Measurements from ENCODE around the gene ZNF341. TPM values are rescaled to one million over a fixed set of nuclear protein-coding genes. Genes with fewer than 3 reads are reported as not detected.

The ZNF341 gene
- total RNA-seq, 1 experiment from 2014 or later: 7.7 TPM

GRCh38 chr20:33821270-33821836, 89.6 kb downstream of the ZNF341 start:
- no peak for ATAC-seq
- intact Hi-C loops (cut with micrococcal nuclease; ENCODE audit: unreplicated experiment): no loop called here
- POLR2A ChIA-PET: no interaction called here

DNA sequence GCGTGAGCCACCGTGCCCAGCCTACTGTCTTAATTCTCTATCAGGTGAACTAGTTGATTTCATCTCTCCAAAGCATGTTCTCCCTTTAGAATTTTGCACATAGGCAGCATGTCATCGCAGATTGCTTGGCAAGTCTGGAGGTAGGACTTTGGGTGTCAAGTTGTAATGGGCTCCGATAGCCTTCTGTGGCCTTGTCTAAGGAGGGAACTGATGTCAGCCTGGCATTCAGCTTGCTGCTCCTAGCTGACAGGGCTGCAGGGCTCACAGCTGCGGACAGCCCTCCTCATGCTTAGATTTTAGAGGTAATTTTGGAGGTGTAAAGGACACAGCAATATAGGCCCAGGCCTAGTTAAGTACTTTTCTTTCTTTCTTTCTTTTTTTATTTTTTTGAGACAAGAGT, 90.6 kb downstream of the ZNF341 start:
- in situ Hi-C loops (cut with HindIII; ENCODE audit: low pct_unique_long_range_greater_than_20kb, low sequenced_read_pairs): no loop called here
- DNase-seq (ENCODE audit: low read depth, low spot score): no peak
- no TSS peak for BruUV-seq (replicated peaks)
- Histone ChIP-seq H3K4me1 (ENCODE audit: control insufficient read depth, insufficient read depth, low read length) (no peaks in the 10 kb centered on the region), H3K27me3 (ENCODE audit: control insufficient read depth, insufficient read depth, low read length) (no peaks in the 10 kb centered on the region), H3K4me3 (ENCODE audit: low read depth in 2 of 2, low read length in 2 of 2) (no peak overlapping the region), H3K27ac (ENCODE audit: low read length) (no peak overlapping the region), H3K36me3 (ENCODE audit: control insufficient read depth, insufficient read depth, low read length) (no peaks in the 10 kb centered on the region), H3K9me3 (ENCODE audit: control insufficient read depth, insufficient read depth, low read depth, low read length) (no peaks in the 10 kb centered on the region)
- ChIA-PET CTCF (interaction anchor here (0.6 kb wide), 1 partner anchor 37 kb away, joined by 3 read pairs; no protein-coding TSS in a partner anchor), POLR2A (no interaction called here)
- no peak for ATAC-seq
- intact Hi-C loops (cut with micrococcal nuclease; ENCODE audit: unreplicated experiment): no loop called here
- no peak for TF ChIP-seq SIN3A (IDR thresholded peaks at IDR 0.05; ENCODE audit: borderline replicate concordance, insufficient read depth, low read depth, low read length)
- TF ChIP-seq, protein P1, sequence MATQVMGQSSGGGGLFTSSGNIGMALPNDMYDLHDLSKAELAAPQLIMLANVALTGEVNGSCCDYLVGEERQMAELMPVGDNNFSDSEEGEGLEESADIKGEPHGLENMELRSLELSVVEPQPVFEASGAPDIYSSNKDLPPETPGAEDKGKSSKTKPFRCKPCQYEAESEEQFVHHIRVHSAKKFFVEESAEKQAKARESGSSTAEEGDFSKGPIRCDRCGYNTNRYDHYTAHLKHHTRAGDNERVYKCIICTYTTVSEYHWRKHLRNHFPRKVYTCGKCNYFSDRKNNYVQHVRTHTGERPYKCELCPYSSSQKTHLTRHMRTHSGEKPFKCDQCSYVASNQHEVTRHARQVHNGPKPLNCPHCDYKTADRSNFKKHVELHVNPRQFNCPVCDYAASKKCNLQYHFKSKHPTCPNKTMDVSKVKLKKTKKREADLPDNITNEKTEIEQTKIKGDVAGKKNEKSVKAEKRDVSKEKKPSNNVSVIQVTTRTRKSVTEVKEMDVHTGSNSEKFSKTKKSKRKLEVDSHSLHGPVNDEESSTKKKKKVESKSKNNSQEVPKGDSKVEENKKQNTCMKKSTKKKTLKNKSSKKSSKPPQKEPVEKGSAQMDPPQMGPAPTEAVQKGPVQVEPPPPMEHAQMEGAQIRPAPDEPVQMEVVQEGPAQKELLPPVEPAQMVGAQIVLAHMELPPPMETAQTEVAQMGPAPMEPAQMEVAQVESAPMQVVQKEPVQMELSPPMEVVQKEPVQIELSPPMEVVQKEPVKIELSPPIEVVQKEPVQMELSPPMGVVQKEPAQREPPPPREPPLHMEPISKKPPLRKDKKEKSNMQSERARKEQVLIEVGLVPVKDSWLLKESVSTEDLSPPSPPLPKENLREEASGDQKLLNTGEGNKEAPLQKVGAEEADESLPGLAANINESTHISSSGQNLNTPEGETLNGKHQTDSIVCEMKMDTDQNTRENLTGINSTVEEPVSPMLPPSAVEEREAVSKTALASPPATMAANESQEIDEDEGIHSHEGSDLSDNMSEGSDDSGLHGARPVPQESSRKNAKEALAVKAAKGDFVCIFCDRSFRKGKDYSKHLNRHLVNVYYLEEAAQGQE (IDR thresholded peaks at IDR 0.05; ENCODE audit: insufficient read depth in 1 of 2, low read depth in 2 of 2, low read length in 1 of 2): no peak
- no peak for TF ChIP-seq POLR2AphosphoS5 (IDR thresholded peaks at IDR 0.05; ENCODE audit: low read depth, low read length)
- TF ChIP-seq, protein P2, sequence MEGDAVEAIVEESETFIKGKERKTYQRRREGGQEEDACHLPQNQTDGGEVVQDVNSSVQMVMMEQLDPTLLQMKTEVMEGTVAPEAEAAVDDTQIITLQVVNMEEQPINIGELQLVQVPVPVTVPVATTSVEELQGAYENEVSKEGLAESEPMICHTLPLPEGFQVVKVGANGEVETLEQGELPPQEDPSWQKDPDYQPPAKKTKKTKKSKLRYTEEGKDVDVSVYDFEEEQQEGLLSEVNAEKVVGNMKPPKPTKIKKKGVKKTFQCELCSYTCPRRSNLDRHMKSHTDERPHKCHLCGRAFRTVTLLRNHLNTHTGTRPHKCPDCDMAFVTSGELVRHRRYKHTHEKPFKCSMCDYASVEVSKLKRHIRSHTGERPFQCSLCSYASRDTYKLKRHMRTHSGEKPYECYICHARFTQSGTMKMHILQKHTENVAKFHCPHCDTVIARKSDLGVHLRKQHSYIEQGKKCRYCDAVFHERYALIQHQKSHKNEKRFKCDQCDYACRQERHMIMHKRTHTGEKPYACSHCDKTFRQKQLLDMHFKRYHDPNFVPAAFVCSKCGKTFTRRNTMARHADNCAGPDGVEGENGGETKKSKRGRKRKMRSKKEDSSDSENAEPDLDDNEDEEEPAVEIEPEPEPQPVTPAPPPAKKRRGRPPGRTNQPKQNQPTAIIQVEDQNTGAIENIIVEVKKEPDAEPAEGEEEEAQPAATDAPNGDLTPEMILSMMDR (IDR thresholded peaks at IDR 0.05): no peak

More at GRCh38 chr20:33821270-33821836, 89.6 kb downstream of the ZNF341 start:
- BruUV-seq (replicated peaks): no TSS peak
- in situ Hi-C loops (cut with HindIII; ENCODE audit: low pct_unique_long_range_greater_than_20kb, low sequenced_read_pairs): no loop called here
- H3K4me1 ChIP-seq (ENCODE audit: control insufficient read depth, insufficient read depth, low read length): no peaks in the 10 kb centered on the region
- H3K27ac ChIP-seq (ENCODE audit: low read length): no peak overlapping the region
- H3K4me3 ChIP-seq (ENCODE audit: low read depth in 2 of 2, low read length in 2 of 2): no peak overlapping the region
- no peak for TF ChIP-seq SIN3A (IDR thresholded peaks at IDR 0.05; ENCODE audit: borderline replicate concordance, insufficient read depth, low read depth, low read length)
- no peak for TF ChIP-seq POLR2AphosphoS5 (IDR thresholded peaks at IDR 0.05; ENCODE audit: low read depth, low read length)
- TF ChIP-seq, protein P1 (IDR thresholded peaks at IDR 0.05; ENCODE audit: insufficient read depth in 1 of 2, low read depth in 2 of 2, low read length in 1 of 2): no peak
- TF ChIP-seq TCF7L2 (IDR thresholded peaks at IDR 0.05; ENCODE audit: low read depth, low read length): no peak
- TF ChIP-seq, protein P2 (IDR thresholded peaks at IDR 0.05): no peak
- DNase-seq (ENCODE audit: low read depth, low spot score): no peak
- no peaks in the 10 kb centered on the region for H3K27me3 ChIP-seq (ENCODE audit: control insufficient read depth, insufficient read depth, low read length)
- no peaks in the 10 kb centered on the region for H3K36me3 ChIP-seq (ENCODE audit: control insufficient read depth, insufficient read depth, low read length)
- H3K9me3 ChIP-seq (ENCODE audit: control insufficient read depth, insufficient read depth, low read depth, low read length): no peaks in the 10 kb centered on the region
- CTCF ChIA-PET: interaction anchor here (0.7 kb wide), 1 partner anchor 14 kb away, joined by 9 read pairs; no protein-coding TSS in a partner anchor
